Endothelial cell (in vitro differentiated cells): ENCODE measurements around the gene RASL11B. TPM values are rescaled to one million over a fixed set of nuclear protein-coding genes. Genes with fewer than 3 reads are reported as not detected.

Experiments used
- DNase-seq: peaks from one replicate; pipeline ENCODE4 v3.0.0; 2021; ENCODE audit warnings: low spot score
- H3K27ac Mint-ChIP-seq: one replicate; pipeline ENCODE4 v1.8.0; 2021; ENCODE audit warnings: mixed read lengths, inconsistent platforms; ENCODE audit not compliant: unreplicated experiment
- H3K27me3 Mint-ChIP-seq: one replicate; pipeline ENCODE4 v1.8.0; 2021; ENCODE audit warnings: mild to moderate bottlenecking, moderate library complexity, mixed read lengths, inconsistent platforms; ENCODE audit not compliant: unreplicated experiment
- H3K36me3 Mint-ChIP-seq: one replicate; pipeline ENCODE4 v1.8.0; 2021; ENCODE audit warnings: mild to moderate bottlenecking, low read depth, mixed read lengths, inconsistent platforms; ENCODE audit not compliant: unreplicated experiment
- H3K4me1 Mint-ChIP-seq: one replicate; pipeline ENCODE4 v1.8.0; 2021; ENCODE audit warnings: mild to moderate bottlenecking, mixed read lengths, inconsistent platforms; ENCODE audit not compliant: unreplicated experiment
- H3K4me3 Mint-ChIP-seq: one replicate; pipeline ENCODE4 v1.8.0; 2021; ENCODE audit warnings: mild to moderate bottlenecking, mixed read lengths, inconsistent platforms; ENCODE audit not compliant: unreplicated experiment
- H3K9me3 Mint-ChIP-seq: one replicate; pipeline ENCODE4 v1.8.0; 2021; ENCODE audit warnings: mixed read lengths, inconsistent platforms; ENCODE audit not compliant: unreplicated experiment
- total RNA-seq: library from RNA; stranded (reverse); fragmentation: NEBNext Ultra II Directional; extraction: Animal tissue kit (Norgen Biotek cat#: 25700); gene quantifications from one replicate; pipeline ENCODE4 v1.2.1, GENCODE V29; 2021; ENCODE audit not compliant: unreplicated experiment
- TF ChIP-seq, protein P1 (sequence below): fragments of 200-600 bp; sonication (generic); IDR thresholded peaks from one replicate; pipeline ENCODE4 v1.5.0; 2021; ENCODE audit warnings: antibody characterized with exemption; ENCODE audit not compliant: unreplicated experiment

The RASL11B gene
- total RNA-seq, 1 donor from 2014 or later = 0.64 TPM

DNA sequence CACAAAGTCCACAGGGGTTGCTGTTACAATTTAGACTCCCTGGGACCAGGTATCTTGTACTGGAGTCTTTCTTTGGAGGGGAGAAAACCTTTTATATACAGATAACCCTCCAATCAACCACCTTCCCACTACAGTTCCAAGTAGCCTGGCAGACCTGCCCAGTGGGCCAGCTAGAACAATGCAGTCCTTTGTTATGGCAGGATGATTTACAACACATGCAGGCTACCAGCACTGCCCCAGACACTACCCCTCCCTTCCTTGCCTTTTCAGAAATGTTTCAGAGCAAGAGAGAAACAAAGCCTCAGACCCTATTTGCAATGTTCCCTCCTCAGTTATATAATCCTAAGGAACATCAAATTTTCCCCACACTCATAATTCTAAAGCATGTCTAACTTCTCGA, 11.1 kb downstream of the RASL11B start:
- TF ChIP-seq, protein P1, sequence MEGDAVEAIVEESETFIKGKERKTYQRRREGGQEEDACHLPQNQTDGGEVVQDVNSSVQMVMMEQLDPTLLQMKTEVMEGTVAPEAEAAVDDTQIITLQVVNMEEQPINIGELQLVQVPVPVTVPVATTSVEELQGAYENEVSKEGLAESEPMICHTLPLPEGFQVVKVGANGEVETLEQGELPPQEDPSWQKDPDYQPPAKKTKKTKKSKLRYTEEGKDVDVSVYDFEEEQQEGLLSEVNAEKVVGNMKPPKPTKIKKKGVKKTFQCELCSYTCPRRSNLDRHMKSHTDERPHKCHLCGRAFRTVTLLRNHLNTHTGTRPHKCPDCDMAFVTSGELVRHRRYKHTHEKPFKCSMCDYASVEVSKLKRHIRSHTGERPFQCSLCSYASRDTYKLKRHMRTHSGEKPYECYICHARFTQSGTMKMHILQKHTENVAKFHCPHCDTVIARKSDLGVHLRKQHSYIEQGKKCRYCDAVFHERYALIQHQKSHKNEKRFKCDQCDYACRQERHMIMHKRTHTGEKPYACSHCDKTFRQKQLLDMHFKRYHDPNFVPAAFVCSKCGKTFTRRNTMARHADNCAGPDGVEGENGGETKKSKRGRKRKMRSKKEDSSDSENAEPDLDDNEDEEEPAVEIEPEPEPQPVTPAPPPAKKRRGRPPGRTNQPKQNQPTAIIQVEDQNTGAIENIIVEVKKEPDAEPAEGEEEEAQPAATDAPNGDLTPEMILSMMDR = no peak
- H3K36me3 Mint-ChIP-seq = peaks cover 4% of the 10 kb centered on the region
- H3K9me3 Mint-ChIP-seq = no peaks in the 10 kb centered on the region
- no peak for DNase-seq
- peaks cover 3% of the 10 kb centered on the region for H3K27me3 Mint-ChIP-seq
- H3K4me3 Mint-ChIP-seq = no peak overlapping the region
- H3K4me1 Mint-ChIP-seq = peaks cover 3% of the 10 kb centered on the region
- H3K27ac Mint-ChIP-seq = no peak overlapping the region

DNA sequence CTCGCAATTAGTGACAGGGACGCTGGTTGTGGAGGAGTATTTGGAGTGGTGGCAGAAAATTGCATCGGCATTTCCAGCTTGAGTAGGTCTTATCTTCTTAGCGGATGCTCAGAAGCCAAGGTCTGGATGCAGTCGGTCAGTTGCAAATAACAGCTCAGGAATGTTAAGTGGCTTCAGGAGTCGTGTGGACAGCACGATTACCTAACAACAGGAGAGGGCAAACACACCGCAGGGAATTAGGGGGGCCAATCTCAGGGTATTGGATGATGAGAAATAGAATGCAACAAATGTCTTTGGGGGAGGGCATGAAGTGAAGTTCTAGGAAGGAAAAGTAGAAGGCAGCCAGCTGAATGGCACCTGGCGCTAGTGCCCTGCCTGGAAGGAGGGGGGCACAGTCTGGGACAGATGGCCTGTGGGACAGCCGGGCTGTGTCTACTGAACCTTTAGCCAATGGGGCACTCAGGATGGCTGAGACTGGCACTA, 11.8 kb downstream of the RASL11B start:
- Mint-ChIP-seq H3K27ac (no peak overlapping the region), H3K36me3 (peaks cover 4% of the 10 kb centered on the region), H3K4me3 (no peak overlapping the region), H3K27me3 (no peaks in the 10 kb centered on the region), H3K4me1 (peaks cover 3% of the 10 kb centered on the region), H3K9me3 (no peaks in the 10 kb centered on the region)
- TF ChIP-seq, protein P1 = no peak
- DNase-seq = no peak

DNA sequence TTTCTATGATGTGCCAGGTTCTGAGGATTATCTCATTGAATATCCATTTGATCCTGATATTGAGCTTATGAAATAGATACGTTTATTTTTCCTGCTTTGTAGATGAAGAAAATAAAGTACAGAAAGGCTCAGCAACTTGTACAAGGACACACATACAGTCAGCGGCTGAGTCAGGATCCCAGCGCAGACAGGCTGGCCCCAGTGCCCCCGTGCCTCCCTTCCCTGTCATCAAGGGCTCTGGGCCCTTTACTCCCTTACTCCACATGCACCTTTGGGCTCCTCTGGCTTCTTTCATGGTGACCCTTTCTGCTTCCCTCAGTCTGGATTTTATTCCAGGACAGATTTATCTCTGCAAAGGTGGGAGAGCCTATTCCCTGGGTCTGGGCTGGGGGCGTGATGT, 12.8 kb downstream of the RASL11B start:
- Mint-ChIP-seq H3K4me3 (no peak overlapping the region), H3K27me3 (no peaks in the 10 kb centered on the region), H3K9me3 (no peaks in the 10 kb centered on the region), H3K27ac (no peak overlapping the region), H3K36me3 (peaks cover 4% of the 10 kb centered on the region), H3K4me1 (peaks cover 3% of the 10 kb centered on the region)
- DNase-seq = no peak
- TF ChIP-seq, protein P1 = no peak

DNA sequence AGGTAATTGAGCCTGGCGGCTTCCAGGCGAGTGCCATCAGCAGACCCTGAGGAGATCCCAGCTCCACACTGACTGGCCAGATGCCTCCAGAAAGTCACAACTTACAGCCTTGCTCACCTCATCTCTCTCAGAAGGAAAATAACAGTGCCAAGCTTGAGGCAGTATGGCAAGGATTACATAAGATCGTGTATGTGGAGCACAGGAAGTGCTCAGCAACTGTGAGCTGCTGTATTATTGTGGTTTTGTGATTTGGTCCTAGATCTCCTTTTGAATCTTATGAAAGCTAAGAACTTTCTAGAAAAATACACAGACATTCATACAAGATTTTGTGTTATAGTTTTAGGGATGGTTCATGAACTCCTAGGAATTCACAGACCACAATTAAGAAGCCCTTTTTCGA, 14.0 kb downstream of the RASL11B start:
- Mint-ChIP-seq H3K36me3 (peaks cover 4% of the 10 kb centered on the region), H3K4me1 (peaks cover 3% of the 10 kb centered on the region), H3K27me3 (no peaks in the 10 kb centered on the region), H3K27ac (no peak overlapping the region), H3K9me3 (no peaks in the 10 kb centered on the region), H3K4me3 (no peak overlapping the region)
- TF ChIP-seq, protein P1 = no peak
- no peak for DNase-seq

DNA sequence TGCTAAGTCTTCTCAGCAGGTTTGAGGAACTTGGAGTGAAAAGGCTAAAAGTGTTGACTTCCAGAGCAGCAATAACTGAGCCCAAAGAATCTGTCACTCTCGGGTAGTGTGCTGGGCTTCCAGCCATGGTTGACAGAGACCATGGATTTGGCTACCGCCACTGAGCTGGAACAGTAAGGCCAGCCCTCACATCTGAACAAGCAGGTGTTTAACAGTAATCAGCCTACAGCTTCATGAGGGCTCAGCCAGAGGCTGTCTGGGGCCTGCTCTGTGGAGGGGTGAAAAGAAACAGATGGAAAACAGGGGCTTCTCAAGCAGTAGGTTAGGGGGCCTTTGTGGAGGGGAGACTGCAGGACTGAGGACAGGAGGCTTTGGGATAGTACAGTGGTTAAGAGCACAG, 14.9 kb downstream of the RASL11B start:
- Mint-ChIP-seq H3K27ac (no peak overlapping the region), H3K9me3 (no peaks in the 10 kb centered on the region), H3K4me1 (peaks cover 3% of the 10 kb centered on the region), H3K4me3 (no peak overlapping the region), H3K36me3 (peaks cover 10% of the 10 kb centered on the region), H3K27me3 (peaks cover 2% of the 10 kb centered on the region)
- TF ChIP-seq, protein P1 = no peak
- no peak for DNase-seq
